Aorta (tissue), 5 donors: ENCODE data around the gene PSMB7. TPM values are rescaled to one million over a fixed set of nuclear protein-coding genes. Genes with fewer than 3 reads are reported as not detected.

Experiments used
- ATAC-seq: fragments of 200-7000 bp; cut with Tn5 transposase; one replicate; pipeline ENCODE4 v1.9.1; 2022; ENCODE audit warnings: moderate library complexity; ENCODE audit not compliant: low FRiP score
- DNase-seq, 2 donors: peaks; one replicate each; pipeline ENCODE4 v3.0.0-alpha.2; 2020
- H3K27ac ChIP-seq, 2 donors: one replicate each; pipeline ENCODE4 v1.5.1; 2013; ENCODE audit warnings: low read length in 2 of 2, mild to moderate bottlenecking in 2 of 2, moderate library complexity in 2 of 2, control low read depth in 1 of 2, inconsistent platforms in 1 of 2, low read depth in 1 of 2
- H3K27me3 ChIP-seq, 2 donors: one replicate each; pipeline ENCODE4 v1.6.1; 2013; ENCODE audit warnings: control low read depth in 1 of 2, low read length in 1 of 2, mild to moderate bottlenecking in 1 of 2, moderate library complexity in 1 of 2; ENCODE audit not compliant: insufficient read depth in 2 of 2, control insufficient read depth in 1 of 2
- H3K36me3 ChIP-seq, 2 donors: one replicate each; pipeline ENCODE4 v1.6.1; 2013; ENCODE audit warnings: control low read depth in 1 of 2, low read length in 1 of 2, mild to moderate bottlenecking in 1 of 2; ENCODE audit not compliant: insufficient read depth in 2 of 2, control insufficient read depth in 1 of 2
- H3K4me1 ChIP-seq, 2 donors: one replicate each; pipeline ENCODE4 v1.6.1; 2013; ENCODE audit warnings: low read length in 2 of 2, control low read depth in 1 of 2, mild to moderate bottlenecking in 1 of 2, moderate library complexity in 1 of 2; ENCODE audit not compliant: insufficient read depth in 2 of 2, control insufficient read depth in 1 of 2
- H3K4me3 ChIP-seq, 2 donors: one replicate each; pipeline ENCODE4 v1.5.1; 2013; ENCODE audit warnings: low read length in 2 of 2, control low read depth in 1 of 2, mild to moderate bottlenecking in 1 of 2
- H3K9me3 ChIP-seq: one replicate; pipeline ENCODE4 v1.6.1; 2013; ENCODE audit warnings: mild to moderate bottlenecking, low read length; ENCODE audit not compliant: control insufficient read depth
- whole genome bisulfite sequencing, 2 donors: extraction: QIAGEN DNeasy Blood & Tissue Kit; methylation state at CpG; one replicate each; pipeline ENCODE4 v1.1.7; 2013; 5-methylcytosine and 5-hydroxymethylcytosine counted together
- intact Hi-C, 2 donors: fragments of 100-400 bp; cut with DNase I; formaldehyde crosslinking; loops; one replicate each; pipeline versions ENCODE4 v1.14.2 to v1.15.0; 2022
- polyA plus RNA-seq, 2 donors: library from polyadenylated mRNA; stranded (reverse); fragments of 200-250 nt; gene quantifications; one replicate each; pipeline ENCODE4 v1.2.3, GENCODE V29; 2013
- total RNA-seq, 2 donors: library from RNA; stranded (reverse); fragmentation: NEBNext Ultra II Directional; extraction: Animal tissue kit (Norgen Biotek cat#: 25700); gene quantifications; one replicate each; pipeline ENCODE4 v1.2.1, GENCODE V29; 2021
- donor health status: healthy with polysubstance abuse.
- donor health status: Bipolar disorder and iron deficiency.
- donor health status: DM: no; HTN: no; CAD: no.
- donor health status: DM: no; HTN: no; CAD: no.
- donor health status: DM: yes; HTN: yes; CAD: no.

Gene PSMB7
- total and polyA plus RNA-seq, 4 donors: 75.9 to 153 (median 90.1) TPM

- 91 to 96% methylated on average over 7 of the region's 7 CpGs for WGBS, 2 donors
- no peak for DNase-seq
These were observed 29.6 kb downstream of the PSMB7 start for GRCh38 chr9:124385623-124386022.

GRCh38 chr9:124384846-124385245 lies 30.4 kb downstream of the PSMB7 start:
- 55 to 57% methylated on average over 5 of the region's 5 CpGs for WGBS, 2 donors
- no peaks in the 10 kb centered on the region for H3K27me3 ChIP-seq
- ATAC-seq (no peak), DNase-seq (no peak)
- no peak overlapping the region for H3K4me3 ChIP-seq
- H3K36me3 ChIP-seq: peaks cover 1 to 10% of the 10 kb centered on the region in 2 donors
- no peaks in the 10 kb centered on the region for H3K9me3 ChIP-seq
- intact Hi-C loops: no loop called here
- H3K27ac ChIP-seq: no peak overlapping the region
- no peaks in the 10 kb centered on the region for H3K4me1 ChIP-seq

More at GRCh38 chr9:124385623-124386022, 29.6 kb downstream of the PSMB7 start:
- intact Hi-C loops: no loop called here
- no peak for ATAC-seq
- no peaks in the 10 kb centered on the region for H3K27me3 ChIP-seq
- no peaks in the 10 kb centered on the region for H3K4me1 ChIP-seq
- H3K9me3 ChIP-seq: no peaks in the 10 kb centered on the region
- no peak overlapping the region for H3K27ac ChIP-seq
- no peak overlapping the region for H3K4me3 ChIP-seq
- peaks cover 0 to 7% of the 10 kb centered on the region in 2 donors for H3K36me3 ChIP-seq

- intact Hi-C loops: no loop called here
These were observed 31.0 kb downstream of the PSMB7 start for GRCh38 chr9:124384210-124384609.

GRCh38 chr9:124381170-124381945 lies 33.9 kb downstream of the PSMB7 start:
- ATAC-seq: no peak
- intact Hi-C loops: no loop called here
- Histone ChIP-seq H3K27ac (no peak overlapping the region), H3K9me3 (no peaks in the 10 kb centered on the region), H3K36me3 (peaks cover 2 to 12% of the 10 kb centered on the region in 2 donors), H3K4me1 (peaks cover 3 to 5% of the 10 kb centered on the region in 2 donors), H3K27me3 (no peaks in the 10 kb centered on the region), H3K4me3 (no peak overlapping the region)
- no peak for DNase-seq
- WGBS, 2 donors: 86 to 88% methylated on average over 4 of the region's 4 CpGs

More at GRCh38 chr9:124384210-124384609, 31.0 kb downstream of the PSMB7 start:
- Histone ChIP-seq H3K4me3 (no peak overlapping the region), H3K9me3 (no peaks in the 10 kb centered on the region), H3K4me1 (no peaks in the 10 kb centered on the region), H3K27ac (no peak overlapping the region), H3K36me3 (peaks cover 2 to 12% of the 10 kb centered on the region in 2 donors), H3K27me3 (no peaks in the 10 kb centered on the region)
- DNase-seq (no peak), ATAC-seq (no peak)
- WGBS, 2 donors: 80% methylated on average over 7 of the region's 7 CpGs

- WGBS, 2 donors: 72 to 75% methylated on average over 10 of the region's 10 CpGs
- H3K9me3 ChIP-seq: no peaks in the 10 kb centered on the region
- peaks cover 4 to 5% of the 10 kb centered on the region in 2 donors for H3K4me1 ChIP-seq
- no peak for DNase-seq
- H3K4me3 ChIP-seq: no peak overlapping the region
- peaks cover 2 to 6% of the 10 kb centered on the region in 2 donors for H3K36me3 ChIP-seq
- H3K27me3 ChIP-seq: no peaks in the 10 kb centered on the region
- no peak overlapping the region for H3K27ac ChIP-seq
- no peak for ATAC-seq
- intact Hi-C loops: no loop called here
These were observed 37.5 kb downstream of the PSMB7 start for GRCh38 chr9:124377551-124378406.

- H3K27me3 ChIP-seq: no peaks in the 10 kb centered on the region
- H3K9me3 ChIP-seq: no peaks in the 10 kb centered on the region
- no peak overlapping the region for H3K4me3 ChIP-seq
- ATAC-seq: no peak
- H3K27ac ChIP-seq: no peak overlapping the region
- 56 to 65% methylated on average over 1 of the region's 1 CpG for WGBS, 2 donors
- H3K36me3 ChIP-seq: peaks cover 2 to 6% of the 10 kb centered on the region in 2 donors
- DNase-seq: no peak
- H3K4me1 ChIP-seq: peaks cover 4 to 5% of the 10 kb centered on the region in 2 donors
- intact Hi-C loops: no loop called here
These were observed 38.9 kb downstream of the PSMB7 start for GRCh38 chr9:124376329-124376728.

GRCh38 chr9:124375726-124376125 lies 39.5 kb downstream of the PSMB7 start:
- no peak for ATAC-seq
- Histone ChIP-seq H3K9me3 (no peaks in the 10 kb centered on the region), H3K4me3 (no peak overlapping the region), H3K4me1 (peaks cover 4 to 5% of the 10 kb centered on the region in 2 donors), H3K27me3 (no peaks in the 10 kb centered on the region), H3K36me3 (peaks cover 2 to 6% of the 10 kb centered on the region in 2 donors), H3K27ac (no peak overlapping the region)
- intact Hi-C loops: no loop called here
- 91 to 94% methylated on average over 9 of the region's 9 CpGs for WGBS, 2 donors
- DNase-seq: no peak

- DNase-seq (no peak), ATAC-seq (no peak)
- WGBS, 2 donors: 95 to 98% methylated on average over 1 of the region's 1 CpG
- Histone ChIP-seq H3K4me3 (no peak overlapping the region), H3K36me3 (no peaks in the 10 kb centered on the region), H3K27me3 (no peaks in the 10 kb centered on the region), H3K27ac (no peak overlapping the region), H3K4me1 (peaks cover 4 to 5% of the 10 kb centered on the region in 2 donors), H3K9me3 (no peaks in the 10 kb centered on the region)
- intact Hi-C loops: no loop called here
These were observed 41.4 kb downstream of the PSMB7 start for GRCh38 chr9:124373851-124374250.
